OCI-LY3 (cell line): Measurements from ENCODE around the gene POLR2E.
"Not testable (repeated sequence)": the region's sequence is repeated elsewhere in the genome, so short reads cannot be mapped to it uniquely, and the experiment has no call there.

ENCODE experiments used
- H2AFZ ChIP-seq: fragments of 200-600, 300-600 bp; shearing (Covaris generic); 2 replicates; pipeline ENCODE4 v1.6.0; 2014; ENCODE audit warnings: antibody characterized with exemption, low read depth, low read length
- H3K27ac ChIP-seq: fragments of 200-600, 300-600 bp; sonication (generic); 2 replicates; pipeline ENCODE4 v1.5.1; 2014; ENCODE audit warnings: mild to moderate bottlenecking, low read length, moderate library complexity, mixed read lengths
- H3K27me3 ChIP-seq: fragments of 200-600, 300-600 bp; sonication (generic); 2 replicates; pipeline ENCODE4 v1.6.1; 2014; ENCODE audit warnings: low read depth, low read length, mixed read lengths
- H3K36me3 ChIP-seq: fragments of 200-600, 300-600 bp; sonication (generic); replicated peaks from 2 replicates; pipeline ENCODE3; 2014; ENCODE audit warnings: low read depth, low read length, mixed read lengths
- H3K4me1 ChIP-seq: fragments of 300-600, 200-600 bp; sonication (generic); 2 replicates; pipeline ENCODE4 v1.6.1; 2014; ENCODE audit warnings: low read length, mixed read lengths
- H3K4me2 ChIP-seq: fragments of 200-600, 300-600 bp; sonication (generic); 2 replicates; pipeline ENCODE4 v1.6.1; 2014; ENCODE audit warnings: low read length, mixed read lengths
- H3K4me3 ChIP-seq: fragments of 300-600, 200-600 bp; sonication (generic); 2 replicates; pipeline ENCODE4 v1.5.1; 2014; ENCODE audit warnings: antibody characterized with exemption, mild to moderate bottlenecking, low read length, moderate library complexity
- H3K79me2 ChIP-seq: fragments of 300-600, 200-600 bp; shearing (Covaris generic); 2 replicates; pipeline ENCODE4 v1.6.1; 2014; ENCODE audit warnings: mild to moderate bottlenecking, low read length, mixed read lengths
- H3K9ac ChIP-seq: fragments of 300-600, 200-600 bp; shearing (Covaris generic); 2 replicates; pipeline ENCODE4 v1.6.0; 2014; ENCODE audit warnings: mild to moderate bottlenecking, low read length, moderate library complexity
- H3K9me3 ChIP-seq: fragments of 200-600, 300-600 bp; shearing (Covaris generic); 2 replicates; pipeline ENCODE4 v1.6.1; 2014; ENCODE audit warnings: low read length, mixed read lengths; ENCODE audit not compliant: insufficient read depth
- H4K20me1 ChIP-seq: fragments of 200-600, 300-600 bp; sonication (generic); 2 replicates; pipeline ENCODE4 v1.6.1; 2016; ENCODE audit warnings: low read length, mixed read lengths; ENCODE audit not compliant: insufficient read depth
- EZH2phosphoT487 ChIP-seq: fragments of 200-600 bp; shearing (Covaris generic); IDR thresholded peaks from 2 replicates; pipeline ENCODE4 v1.6.1; 2018; ENCODE audit warnings: antibody characterized with exemption, mixed run types, low read depth
- TF ChIP-seq, protein P1 (sequence below): fragments of 200-600, 300-600 bp; sonication (generic); IDR thresholded peaks from 2 replicates; pipeline ENCODE4 v1.5.1; 2014; ENCODE audit warnings: antibody characterized with exemption, low read length, low read depth

POLR2E gene

DNA sequence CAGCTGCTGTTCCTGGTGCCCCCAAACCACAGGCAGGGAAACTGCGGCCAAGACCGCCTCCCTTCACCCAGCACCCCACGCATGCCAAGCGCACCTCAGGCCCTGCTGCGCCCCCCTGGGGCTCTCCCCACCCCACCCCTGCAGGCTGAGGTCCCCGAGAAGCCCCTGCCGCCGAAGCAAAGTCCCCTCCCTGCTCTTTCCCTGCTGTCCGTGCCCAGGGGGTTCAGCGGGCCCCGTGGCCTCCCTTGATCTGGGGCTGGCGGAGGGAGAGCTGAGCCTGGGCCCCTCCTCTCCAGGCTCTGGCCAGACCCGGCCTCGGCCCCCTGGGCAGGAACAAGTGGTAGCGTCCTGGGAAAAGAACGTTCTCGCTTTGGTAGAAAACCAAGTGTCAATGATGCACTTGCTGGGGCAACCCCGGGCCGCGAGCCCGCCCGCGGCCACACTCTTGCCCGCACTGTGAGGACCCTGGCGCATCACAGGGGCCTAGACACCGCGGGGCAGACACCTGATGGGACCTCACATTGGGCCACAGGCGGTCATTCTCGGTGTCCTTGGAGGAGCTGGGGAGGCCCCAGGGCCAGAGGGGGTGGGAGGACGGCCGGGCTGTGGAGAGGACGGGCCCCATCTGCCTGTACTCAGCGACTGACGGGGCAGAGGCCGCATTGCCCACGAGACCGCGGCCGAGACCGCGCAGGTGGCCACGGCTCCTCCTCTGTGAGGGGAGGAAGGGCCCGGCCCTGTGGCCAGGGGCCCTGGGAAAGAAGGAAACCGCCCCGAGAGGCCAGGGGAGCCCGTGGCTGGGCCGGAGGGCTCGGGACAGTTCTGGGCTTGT, 37.6 kb upstream of the POLR2E start:
- H3K36me3 ChIP-seq, result peaks cover 3% of the 10 kb centered on the region
- peak overlapping the region; percentile 79 for H3K9ac ChIP-seq
- peak overlapping the region; percentile 82 for H3K4me3 ChIP-seq
- peak overlapping the region; percentile 70 for H3K27ac ChIP-seq
- H3K79me2 ChIP-seq, result peaks cover 30% of the 10 kb centered on the region; the same call in 1 of the 2 replicates
- TF ChIP-seq EZH2phosphoT487, result no peak
- no peaks in the 10 kb centered on the region for H3K9me3 ChIP-seq
- peaks cover 25% of the 10 kb centered on the region; the same call in 1 of the 2 replicates for H4K20me1 ChIP-seq
- H3K4me2 ChIP-seq, result peak overlapping the region; percentile 86
- no peak overlapping the region for H2AFZ ChIP-seq
- H3K4me1 ChIP-seq, result peaks cover 29% of the 10 kb centered on the region
- no peaks in the 10 kb centered on the region for H3K27me3 ChIP-seq

DNA sequence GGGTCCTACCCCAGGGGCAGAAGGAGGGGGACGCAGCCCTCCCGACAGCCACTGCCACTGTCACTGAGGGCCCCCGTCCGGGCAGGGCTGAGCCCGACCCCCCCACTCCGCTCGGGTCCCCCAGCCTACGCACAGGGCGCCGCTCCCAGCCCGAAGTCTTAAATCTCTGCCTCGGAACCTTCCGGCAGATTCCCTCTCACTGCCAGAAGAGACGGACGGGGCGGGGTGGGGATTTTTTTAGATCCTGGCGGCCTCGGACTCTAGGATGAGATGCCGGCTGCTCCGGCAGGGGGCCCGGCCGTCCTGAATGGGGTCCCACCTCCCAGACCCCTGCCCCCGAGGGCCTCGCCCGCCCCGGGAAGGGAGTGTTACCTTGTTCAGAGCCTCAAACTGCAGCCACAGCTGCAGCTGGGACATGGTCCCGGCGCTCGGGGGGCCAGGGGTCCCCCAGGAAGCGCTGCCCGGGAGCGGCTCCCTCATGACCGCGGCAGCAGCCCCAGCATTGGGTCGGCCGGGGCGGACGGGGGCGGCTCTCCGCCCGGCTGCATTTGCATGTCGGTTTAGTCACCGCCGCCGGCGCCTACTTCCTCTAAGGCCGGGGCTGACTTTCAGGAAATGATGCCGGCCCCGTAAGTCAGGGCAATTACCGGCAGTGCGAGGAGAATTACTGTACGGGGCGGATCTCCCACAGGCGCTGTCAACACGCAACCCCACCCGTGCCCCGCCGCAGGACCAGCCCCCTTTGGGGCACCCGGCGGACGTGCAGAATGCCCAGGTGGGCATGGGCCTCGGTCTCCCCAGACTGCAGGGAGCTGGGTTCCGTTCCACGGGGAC, 36.8 kb upstream of the POLR2E start:
- Histone ChIP-seq H3K79me2 (peaks cover 30% of the 10 kb centered on the region; the same call in 1 of the 2 replicates), H3K27me3 (no peaks in the 10 kb centered on the region), H2AFZ (no peak overlapping the region), H3K4me2 (peak overlapping the region; percentile 86), H3K36me3 (peaks cover 10% of the 10 kb centered on the region), H3K9me3 (no peaks in the 10 kb centered on the region), H3K9ac (peak overlapping the region; percentile 79), H3K4me1 (peaks cover 29% of the 10 kb centered on the region), H4K20me1 (peaks cover 25% of the 10 kb centered on the region; the same call in 1 of the 2 replicates), H3K27ac (peak overlapping the region; percentile 70), H3K4me3 (peak overlapping the region; percentile 82)
- TF ChIP-seq, protein P1, sequence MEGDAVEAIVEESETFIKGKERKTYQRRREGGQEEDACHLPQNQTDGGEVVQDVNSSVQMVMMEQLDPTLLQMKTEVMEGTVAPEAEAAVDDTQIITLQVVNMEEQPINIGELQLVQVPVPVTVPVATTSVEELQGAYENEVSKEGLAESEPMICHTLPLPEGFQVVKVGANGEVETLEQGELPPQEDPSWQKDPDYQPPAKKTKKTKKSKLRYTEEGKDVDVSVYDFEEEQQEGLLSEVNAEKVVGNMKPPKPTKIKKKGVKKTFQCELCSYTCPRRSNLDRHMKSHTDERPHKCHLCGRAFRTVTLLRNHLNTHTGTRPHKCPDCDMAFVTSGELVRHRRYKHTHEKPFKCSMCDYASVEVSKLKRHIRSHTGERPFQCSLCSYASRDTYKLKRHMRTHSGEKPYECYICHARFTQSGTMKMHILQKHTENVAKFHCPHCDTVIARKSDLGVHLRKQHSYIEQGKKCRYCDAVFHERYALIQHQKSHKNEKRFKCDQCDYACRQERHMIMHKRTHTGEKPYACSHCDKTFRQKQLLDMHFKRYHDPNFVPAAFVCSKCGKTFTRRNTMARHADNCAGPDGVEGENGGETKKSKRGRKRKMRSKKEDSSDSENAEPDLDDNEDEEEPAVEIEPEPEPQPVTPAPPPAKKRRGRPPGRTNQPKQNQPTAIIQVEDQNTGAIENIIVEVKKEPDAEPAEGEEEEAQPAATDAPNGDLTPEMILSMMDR, result no peak
- TF ChIP-seq EZH2phosphoT487, result no peak

DNA sequence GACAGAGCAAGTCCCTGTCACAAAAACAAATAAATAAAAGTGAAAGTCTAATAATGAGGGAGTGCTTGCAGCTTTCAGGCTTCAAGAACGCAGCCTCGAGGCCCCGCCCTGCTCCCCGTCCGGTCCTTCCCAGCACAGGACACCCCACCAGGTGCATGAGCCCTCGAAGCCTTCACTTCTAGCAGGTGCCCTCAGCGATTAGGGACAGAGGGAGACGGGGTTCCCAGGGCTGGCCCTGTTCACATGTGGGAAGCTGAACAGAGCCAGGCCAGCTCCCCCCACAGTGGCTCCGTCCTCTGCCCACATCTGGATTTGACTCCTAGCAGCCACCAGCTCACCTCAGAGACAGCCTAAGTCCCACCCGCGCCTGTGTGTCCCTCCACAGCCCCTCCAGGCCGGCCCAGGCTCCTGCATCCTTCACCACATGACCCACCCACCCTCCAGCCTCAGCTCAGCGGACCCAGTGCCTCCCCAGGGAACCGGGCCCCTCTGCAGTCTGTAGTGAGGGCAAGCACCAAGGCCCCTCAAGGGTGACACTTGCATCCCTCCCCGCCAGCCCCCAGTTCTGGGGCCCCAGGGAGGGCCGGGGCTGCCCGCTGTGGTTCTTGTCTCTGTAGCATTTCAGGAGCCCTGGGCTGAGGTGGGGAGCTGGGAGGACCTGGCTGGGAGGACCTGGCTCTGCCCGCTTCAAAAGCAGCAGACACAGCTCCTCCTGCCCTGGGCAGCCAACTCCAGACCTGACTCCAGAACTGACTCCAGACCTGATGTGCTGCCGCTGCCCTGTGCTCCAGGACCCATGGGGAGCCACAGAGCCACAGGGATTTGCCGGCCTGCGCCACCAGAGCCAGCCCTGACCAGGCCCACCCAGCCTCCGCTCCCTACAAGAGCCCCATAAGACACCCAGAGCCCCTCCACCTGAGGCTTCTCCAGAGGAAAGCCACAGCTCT, 35.9 kb upstream of the POLR2E start:
- Histone ChIP-seq H2AFZ (no peak overlapping the region), H3K9ac (peak overlapping the region; percentile 79), H3K9me3 (no peaks in the 10 kb centered on the region), H3K4me3 (peak overlapping the region; percentile 82), H3K36me3 (peaks cover 11% of the 10 kb centered on the region), H3K27me3 (no peaks in the 10 kb centered on the region), H3K4me2 (peak overlapping the region; percentile 86), H3K27ac (no peak overlapping the region), H3K4me1 (peaks cover 29% of the 10 kb centered on the region), H4K20me1 (peaks cover 22% of the 10 kb centered on the region; the same call in 1 of the 2 replicates), H3K79me2 (peaks cover 30% of the 10 kb centered on the region; the same call in 1 of the 2 replicates)
- TF ChIP-seq, protein P1, result no peak
- TF ChIP-seq EZH2phosphoT487, result no peak

DNA sequence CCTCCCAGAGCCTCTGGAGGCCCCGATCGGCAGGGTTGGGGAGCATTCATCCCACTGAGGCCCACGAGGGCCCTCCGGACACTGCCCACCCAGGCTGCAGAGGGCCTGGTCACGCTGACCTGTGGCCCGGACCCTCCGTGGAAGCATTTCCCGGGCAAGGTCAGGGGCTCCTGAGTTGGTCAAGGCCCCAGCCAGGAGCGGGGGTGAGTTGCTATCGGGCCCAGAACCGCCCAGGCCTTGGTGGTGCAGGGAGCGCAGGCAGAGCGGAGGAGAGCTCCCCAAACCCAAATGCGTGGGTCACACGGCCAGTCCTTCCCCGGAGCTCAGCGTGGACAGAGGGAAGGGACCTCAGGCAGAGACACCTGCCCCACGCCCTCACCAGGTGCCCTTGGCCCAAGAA, 34.4 kb upstream of the POLR2E start:
- peaks cover 30% of the 10 kb centered on the region; the same call in 1 of the 2 replicates for H3K79me2 ChIP-seq
- peaks cover 22% of the 10 kb centered on the region; the same call in 1 of the 2 replicates for H4K20me1 ChIP-seq
- no peaks in the 10 kb centered on the region for H3K27me3 ChIP-seq
- H3K4me3 ChIP-seq, result no peak overlapping the region
- H2AFZ ChIP-seq, result no peak overlapping the region
- TF ChIP-seq, protein P1, result no peak
- no peak for TF ChIP-seq EZH2phosphoT487
- peaks cover 29% of the 10 kb centered on the region for H3K4me1 ChIP-seq
- H3K36me3 ChIP-seq, result peaks cover 16% of the 10 kb centered on the region
- H3K9ac ChIP-seq, result no peak overlapping the region
- H3K4me2 ChIP-seq, result no peak overlapping the region
- H3K27ac ChIP-seq, result no peak overlapping the region
- H3K9me3 ChIP-seq, result no peaks in the 10 kb centered on the region

DNA sequence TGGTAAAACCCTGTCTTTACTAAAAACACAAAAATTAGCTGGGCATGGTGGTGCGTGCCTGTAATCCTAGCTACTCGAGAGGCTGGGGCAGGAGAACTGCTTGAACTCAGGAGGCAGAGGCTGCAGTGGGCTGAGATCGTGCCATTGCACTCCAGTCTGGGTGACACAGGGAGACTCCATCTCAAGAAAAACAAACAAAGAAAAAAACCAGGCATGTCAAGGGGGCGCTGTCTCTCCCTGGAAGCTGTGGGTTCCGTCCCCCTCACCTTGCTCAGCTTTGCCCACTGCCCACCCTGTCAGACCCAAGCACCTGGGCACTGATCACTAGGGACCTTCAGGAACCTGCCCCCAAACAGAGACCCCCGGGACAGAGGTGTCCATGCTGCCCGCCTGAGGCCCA, 33.9 kb upstream of the POLR2E start:
- not testable (repeated sequence) for H3K27ac ChIP-seq, H3K27me3 ChIP-seq, H3K9me3 ChIP-seq, H3K4me3 ChIP-seq, H3K9ac ChIP-seq, H3K4me2 ChIP-seq, H2AFZ ChIP-seq
- Histone ChIP-seq H4K20me1 (peaks cover 22% of the 10 kb centered on the region; the same call in 1 of the 2 replicates), H3K79me2 (peaks cover 30% of the 10 kb centered on the region; the same call in 1 of the 2 replicates), H3K36me3 (peaks cover 20% of the 10 kb centered on the region), H3K4me1 (peaks cover 29% of the 10 kb centered on the region)
